AG08395 (cell line): Measurements from ENCODE around the gene CAB39.

Experiments used
- DNase-seq: peaks from one replicate; pipeline ENCODE4 v3.0.0; 2012; ENCODE audit warnings: mixed read lengths, low spot score

Gene CAB39

DNA sequence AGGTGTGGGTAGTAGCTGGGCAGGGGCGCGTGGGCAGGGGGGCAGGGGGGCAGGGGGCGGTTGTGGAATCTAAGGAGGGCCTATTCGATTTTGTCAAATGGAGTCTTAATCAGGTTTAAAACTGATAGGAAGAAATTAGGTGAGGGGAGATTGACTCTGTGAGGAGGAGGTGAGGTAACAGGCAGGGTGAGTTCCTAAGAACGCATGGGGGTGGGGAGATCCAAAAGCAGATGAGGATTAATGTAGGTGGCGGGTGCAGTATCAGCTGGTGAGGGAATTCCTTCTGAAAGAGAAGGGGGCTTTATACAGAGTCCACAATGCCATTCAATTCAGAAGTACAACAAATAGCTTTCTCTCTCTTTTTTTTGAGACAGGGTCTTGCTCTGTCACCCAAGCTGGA, 72.7 kb downstream of the CAB39 start:
- DNase-seq, result no peak

DNA sequence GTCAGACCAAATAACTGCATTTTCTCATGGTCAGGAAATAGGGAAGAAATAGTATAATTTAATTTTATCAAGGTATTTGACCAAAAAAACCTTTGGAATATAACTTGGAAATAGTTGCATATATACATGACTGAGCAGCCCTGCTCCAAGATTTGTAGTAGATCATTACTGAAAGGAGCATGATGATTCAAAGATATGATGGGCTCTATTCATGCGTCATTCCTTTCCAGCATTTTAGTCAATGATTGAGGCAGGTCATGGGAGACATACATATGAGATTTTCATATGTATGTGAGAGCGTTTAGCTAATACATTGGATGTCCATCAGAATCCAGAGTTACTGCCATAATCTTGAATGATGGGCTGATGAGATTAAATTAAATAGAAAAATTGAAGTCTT, 74.5 kb downstream of the CAB39 start:
- no peak for DNase-seq

DNA sequence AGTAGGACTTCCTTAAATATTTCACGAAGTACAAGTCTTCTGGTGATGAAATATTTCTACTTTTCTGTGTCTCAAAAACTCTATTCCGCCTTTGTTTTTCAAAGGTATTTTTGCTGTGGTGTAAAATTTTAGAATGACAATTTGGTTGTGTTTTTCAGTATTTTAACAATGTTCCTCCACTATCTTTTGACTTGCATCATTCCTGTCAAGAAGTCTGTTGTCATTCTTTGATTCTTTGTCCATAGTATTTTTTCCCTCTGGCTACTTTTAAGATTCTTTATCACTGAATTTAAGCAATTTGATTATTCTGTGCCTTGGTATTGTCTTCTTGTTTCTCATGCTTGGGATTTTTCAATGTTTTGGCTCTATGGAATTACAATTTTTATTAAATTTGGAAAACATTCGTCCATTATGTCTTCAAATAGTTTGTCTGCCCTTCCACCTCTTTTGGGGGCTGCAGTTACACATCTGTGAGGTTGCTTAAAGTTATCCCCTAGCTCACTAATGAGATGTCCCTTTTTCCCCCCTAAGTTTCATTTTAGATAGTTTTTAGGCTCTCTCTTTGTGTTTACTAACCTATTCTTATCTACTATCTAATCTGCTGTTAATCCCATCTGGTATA, 76.0 kb downstream of the CAB39 start:
- DNase-seq, result no peak

DNA sequence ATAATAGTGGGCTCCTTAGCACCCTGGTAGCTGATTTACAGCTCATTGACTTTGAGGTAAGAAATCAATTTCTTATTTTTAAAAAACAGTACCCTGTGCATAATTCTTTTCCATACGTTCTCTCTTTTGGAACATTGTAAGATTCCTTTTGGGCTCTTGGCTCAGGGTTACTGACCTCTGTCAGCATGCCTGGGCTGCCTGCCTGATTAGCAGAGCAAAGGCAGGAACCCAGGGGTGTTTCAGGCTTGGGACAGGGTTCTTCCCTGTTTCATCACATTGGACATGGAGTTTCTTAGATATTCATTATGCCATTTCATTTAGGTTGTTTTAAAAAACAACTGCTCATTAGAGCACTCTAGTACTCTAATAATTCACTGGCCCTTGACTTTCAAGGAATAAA, 78.3 kb downstream of the CAB39 start:
- no peak for DNase-seq

DNA sequence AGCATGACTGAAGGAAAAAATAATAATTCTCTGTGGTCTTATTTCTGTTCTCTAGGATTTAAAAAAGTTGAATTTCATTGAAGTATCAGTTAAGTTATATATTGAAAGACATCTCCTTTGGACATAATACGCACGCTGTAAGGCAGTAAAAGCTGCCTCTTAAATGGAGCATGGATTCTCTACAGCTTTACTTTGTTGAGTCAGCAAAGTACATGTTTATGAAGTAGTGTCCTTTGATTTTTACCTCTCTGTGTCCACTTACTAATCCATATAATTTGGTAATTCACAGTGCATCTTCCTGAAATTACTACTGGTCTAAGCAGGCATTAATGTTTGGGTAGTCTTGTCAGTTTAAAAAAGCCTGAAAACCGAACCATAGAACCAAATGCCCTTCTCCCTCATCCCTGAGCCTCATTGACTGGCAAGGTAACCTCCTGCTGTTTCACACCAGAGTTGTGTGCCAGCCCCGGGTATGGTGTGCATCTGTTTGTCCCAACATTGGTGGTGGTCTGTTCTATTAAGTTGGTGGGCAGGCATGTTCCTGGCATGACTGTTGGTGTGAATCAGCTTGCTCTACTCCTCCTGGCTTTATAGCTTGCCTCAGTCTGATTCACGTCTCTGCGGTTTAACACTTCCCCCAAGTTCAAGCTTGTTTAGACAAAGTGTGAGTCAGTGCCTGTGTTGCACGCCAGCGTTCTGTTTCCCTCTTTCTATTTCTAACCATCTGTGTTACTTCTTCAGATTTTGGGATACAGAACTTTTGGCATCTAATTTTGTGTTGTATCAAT, 81.1 kb downstream of the CAB39 start:
- peak; percentile 93 for DNase-seq

DNA sequence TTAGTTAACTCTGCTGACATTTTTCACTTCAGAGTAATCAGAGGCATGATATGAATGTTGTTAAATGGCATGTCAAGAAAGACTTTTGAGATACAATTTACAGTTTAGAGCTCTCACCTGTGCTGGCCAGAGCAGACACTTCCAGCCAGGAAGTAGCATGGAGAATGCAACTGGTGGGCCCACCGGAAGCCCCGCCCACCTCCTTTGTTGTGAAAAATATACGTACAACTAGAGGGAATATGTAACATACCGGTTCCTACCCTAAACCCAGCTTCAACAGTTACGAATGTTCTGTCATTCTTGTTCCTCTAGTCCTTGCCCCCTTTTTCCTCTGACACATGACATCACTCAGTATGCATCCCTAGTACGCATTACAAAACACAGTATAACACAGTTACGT, 81.9 kb downstream of the CAB39 start:
- DNase-seq, result no peak

DNA sequence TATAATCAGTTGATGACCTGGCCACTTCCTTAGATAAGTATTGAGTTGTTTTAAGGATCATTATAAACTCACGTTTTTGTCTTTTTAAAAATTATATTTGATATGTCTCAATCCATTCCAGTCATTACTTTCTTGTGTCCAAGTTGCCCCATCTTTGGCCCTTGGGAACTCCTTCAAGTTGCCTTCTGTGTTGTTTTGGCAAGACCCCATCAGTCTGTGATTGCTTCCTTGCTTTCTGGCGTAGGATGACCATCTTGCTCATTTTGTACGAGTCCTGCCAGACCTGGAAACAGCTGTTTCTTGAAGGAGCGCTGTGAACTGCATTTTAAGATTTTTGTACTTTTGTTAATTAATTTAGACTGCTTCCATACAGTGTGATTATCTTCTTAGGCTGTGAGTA, 83.2 kb downstream of the CAB39 start:
- DNase-seq, result no peak

DNA sequence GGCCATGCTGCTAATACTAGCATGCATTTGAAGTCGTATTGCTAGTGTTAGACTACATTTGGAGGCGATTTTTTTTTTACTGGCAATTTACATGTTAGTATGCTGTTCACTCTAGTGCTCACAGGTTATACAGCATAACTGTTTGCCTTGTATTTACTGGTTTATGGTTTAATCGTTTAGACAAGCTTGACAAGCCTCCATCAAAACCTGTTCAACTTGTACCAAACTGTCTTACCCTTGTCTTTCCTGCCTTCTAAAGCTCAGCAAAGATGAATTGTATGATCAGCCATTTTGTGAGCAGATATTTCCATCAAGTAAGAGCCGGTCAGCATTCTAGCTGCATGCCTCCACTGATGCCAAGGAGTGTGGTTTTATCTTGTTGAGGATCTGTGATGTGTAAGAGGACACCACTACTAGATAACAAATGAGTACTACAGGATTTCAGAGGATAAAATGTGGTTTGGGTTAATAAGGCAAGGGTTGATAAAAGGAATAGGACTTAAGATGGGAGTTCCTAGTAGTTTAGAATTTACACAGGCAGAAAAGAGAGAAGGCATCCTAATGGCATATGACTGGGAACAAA, 83.7 kb downstream of the CAB39 start:
- DNase-seq, result peak; percentile 60

DNA sequence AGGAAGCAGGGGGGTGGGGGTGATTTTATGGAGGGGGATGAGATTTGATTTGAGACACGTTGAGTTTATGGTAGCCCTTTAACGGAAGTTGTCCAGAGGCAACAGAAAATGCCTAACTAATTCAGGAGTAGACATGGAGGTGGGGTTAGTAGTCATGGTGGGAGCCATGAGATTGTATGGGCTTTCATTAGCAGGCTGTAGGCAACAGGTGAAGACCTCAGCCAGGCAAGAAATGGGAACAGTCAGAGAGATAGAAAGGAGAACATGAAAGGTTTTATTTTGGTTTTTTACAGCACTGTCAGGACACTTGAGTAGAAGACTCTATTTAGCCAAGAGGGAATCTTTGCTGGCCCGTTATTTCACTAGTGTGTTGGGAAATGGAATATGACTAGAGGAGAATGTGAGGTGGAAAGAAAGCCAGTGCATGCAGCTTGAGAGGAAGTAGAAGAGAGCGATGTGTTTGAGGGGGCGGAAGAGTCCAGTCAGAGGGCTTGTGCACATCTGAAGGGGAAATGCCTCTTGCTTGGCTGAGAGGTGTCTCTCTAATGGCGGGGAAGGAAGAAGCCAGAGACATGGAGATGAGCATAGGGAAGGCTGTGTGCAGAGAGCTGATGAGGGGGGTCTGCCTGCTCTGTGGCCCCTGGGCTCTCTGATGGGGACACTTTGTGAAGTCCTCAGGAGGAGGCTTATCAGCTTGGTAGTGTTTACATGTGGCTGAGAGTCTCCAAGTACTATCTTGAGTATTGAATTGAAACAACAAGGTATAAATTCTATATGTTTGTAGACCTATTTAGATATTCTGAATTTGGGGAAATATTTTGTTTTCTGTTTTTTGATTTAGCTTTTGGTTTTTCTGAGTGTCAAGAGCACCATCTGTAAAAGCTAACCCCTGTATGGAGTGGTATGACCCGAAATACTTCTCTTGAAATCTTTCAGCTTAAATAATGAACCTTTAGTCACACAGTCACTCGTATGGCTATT, 85.2 kb downstream of the CAB39 start:
- no peak for DNase-seq

DNA sequence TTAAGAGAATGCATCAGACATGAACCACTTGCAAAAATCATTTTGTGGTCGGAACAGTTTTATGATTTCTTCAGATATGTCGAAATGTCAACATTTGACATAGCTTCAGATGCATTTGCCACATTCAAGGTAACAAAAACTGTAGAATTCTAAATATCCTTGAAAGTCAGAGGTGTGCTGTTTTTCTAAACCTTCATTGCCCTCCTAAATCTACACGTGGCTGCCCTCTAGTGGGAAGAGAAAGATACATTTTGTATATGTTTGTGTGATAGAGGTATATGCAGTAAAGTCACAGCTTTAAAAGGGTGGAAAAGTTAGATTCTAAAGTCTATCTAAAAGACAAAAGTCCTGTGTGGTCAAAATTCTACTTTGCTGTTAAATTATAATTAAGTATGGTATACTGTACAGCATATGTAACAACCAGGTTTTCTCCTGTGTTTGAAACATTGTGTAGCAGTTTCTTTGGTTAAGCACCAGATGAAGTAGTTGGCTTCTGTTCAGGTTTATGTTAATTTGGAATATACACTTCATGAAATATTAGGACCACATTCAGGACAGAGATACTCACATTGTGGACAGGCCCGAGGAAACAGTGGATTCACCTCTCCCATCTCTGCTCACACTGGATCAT, 86.2 kb downstream of the CAB39 start:
- peak; percentile 50 for DNase-seq

DNA sequence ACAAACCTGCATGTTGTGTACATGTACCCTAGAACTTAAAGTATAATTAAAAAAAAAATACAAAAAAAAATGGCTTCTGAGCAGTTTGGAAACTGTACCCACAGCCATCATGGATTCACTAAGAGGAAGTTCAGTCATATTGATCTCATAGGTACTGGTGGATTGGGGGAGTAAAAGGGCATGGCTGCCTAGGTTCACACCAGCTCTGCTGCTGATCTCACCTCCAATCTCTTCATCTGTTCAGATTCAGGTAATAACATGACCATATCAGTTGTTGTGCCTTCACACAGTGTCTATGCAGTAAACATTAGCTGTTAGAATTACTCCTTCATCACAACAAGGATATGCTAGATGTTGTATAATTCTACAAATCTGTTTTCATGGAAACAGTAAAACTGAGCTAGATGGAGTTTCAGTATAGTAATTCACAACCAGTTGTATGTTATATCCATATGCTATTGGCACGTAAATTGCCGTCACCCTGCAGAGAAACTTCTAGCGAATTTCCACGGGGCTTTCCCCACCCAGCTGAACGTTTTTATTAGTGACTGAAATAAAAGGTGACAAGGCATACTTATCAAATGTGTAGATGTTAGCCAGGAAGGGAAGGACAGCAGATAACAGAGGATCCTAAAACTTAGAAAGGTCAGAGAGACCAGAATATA, 92.8 kb downstream of the CAB39 start:
- no peak for DNase-seq

DNA sequence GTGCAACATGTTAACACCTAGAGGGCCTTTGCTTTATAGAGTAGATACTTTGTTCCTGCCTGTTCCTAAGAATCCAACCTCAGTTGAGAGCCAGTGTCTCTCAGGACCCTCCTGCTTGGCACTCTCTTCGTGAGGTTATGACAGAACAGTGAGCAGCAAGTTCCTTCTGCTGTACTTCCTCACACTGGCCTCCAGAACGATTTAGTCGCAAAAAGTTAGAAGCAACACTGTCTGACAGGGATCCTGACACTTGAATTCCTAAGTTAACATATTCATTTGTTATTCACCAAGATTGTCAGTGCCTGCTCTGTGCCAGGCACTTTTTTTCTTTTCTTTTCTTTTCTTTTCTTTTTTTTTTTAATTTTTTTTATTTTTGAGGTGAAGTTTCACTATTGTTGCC, 95.1 kb downstream of the CAB39 start:
- DNase-seq, result no peak

DNA sequence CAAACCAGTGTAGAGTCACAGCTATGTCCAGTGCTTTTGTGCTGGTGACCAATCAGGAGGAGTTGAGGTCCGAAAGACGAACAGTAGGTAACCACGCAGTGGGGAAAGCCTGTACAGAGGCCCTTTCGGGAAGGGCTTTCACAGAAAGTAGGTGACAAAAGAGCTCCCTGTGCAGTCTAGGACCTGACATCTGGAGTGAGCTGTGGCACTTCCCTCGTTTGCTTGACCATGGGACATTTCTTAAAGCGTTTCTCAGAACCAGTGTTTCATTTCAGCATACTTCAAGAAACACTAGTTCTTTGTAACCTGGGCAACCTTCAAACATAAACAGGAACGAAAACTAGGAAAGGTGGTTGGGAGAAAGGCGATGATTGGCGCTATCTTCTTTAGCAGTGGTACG, 96.4 kb downstream of the CAB39 start:
- no peak for DNase-seq

DNA sequence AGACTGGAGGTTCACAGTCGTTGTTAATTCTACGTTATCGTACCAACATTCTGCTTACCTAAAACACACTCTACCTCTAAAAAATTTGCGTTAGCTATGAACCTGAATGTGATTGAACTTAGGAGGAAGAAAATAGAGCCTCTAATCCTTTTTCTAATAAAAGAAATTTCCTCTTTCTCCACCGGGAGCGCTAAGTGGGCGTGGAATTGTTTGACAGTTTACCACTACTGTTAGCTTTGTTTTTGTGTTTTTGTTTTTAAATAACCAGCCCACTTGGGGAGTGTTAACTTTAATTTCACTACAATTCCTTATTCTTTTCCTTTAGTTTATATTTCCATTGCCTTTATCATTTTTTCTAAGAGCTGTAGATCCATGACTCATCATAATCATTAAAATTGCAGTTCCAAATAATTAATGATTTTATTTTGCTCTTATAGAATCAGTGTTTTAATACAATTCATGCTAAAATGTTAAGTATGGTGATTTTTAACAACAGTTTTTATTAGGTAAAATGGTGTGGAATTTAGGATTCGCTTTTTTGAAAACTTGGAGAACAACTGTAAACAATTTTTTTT, 97.1 kb downstream of the CAB39 start:
- no peak for DNase-seq

DNA sequence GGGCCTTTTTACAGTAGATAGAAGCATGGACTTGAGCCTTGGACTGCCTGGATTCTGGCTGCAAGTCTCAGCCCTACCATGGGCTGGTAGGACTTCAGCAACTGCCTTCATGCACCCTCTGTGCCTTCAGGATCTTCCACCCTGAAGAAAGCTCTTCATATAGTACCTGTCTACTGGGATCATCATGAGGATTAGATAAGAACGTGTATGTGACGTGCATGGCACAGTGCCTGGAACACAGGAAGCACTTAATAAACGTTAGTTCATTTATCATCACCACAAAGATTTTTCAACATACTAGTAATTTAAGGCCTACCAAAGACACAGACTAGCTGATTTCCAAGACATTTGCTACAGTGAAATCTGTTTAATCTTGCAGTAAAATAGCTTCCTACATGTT, 98.9 kb downstream of the CAB39 start:
- DNase-seq, result no peak

DNA sequence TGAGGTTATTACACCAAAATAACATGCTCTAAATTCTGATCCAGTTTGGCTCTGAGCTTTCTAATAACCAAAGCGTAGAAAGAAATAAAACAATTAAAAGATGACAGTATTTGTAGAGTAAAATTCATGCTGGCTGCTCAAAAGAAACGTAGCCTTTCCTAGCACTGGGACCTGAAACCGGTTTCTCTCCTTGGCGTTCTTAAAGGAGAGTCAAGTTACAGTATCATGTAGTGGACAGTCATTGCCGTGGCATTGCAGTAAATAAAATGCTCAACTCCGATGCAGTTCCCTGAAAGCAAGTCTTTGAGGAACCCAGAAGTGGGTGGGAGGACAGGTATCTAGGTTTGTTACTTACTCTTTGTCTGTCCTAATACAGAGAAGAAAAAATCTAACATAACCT, 99.4 kb downstream of the CAB39 start:
- no peak for DNase-seq

DNA sequence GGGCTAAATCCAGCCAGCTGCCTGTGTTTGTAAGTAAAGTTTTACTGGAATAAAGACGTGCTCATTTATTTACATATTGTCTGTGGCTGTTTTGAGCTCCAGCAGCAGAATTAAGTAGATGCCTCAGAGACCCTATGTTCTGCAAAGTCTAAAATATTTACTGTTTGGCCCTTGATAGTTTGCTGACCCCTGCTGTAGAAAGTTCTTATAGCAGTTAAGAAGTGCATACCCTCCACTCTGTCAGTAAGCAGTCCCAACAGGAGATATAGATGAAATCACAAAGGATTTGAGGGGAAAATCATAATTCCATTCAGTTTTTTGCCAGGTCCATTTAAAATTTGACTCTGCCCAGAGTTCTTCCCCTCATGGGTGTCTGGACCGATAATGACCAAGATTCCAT, 102.0 kb downstream of the CAB39 start:
- DNase-seq, result peak; percentile 46

DNA sequence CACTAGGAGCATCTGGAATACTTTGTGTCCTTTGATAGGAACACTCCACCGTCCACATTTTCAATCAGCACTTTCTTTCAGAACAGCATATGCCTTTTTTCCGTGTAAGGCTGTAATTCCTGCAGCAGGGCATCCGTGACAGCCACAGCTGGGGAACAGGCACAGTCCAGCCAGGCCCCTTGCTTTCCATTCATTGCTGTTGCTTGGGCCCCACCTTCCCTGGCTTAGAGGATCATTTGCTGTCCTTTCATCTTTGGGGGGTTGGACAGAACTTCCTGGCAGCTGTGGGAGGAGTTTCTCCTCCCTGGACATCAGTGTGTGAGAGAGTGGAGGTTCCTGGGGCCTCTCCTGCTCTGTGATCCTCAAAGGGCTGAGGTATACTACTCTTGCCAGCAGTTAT, 102.4 kb downstream of the CAB39 start:
- DNase-seq, result no peak

DNA sequence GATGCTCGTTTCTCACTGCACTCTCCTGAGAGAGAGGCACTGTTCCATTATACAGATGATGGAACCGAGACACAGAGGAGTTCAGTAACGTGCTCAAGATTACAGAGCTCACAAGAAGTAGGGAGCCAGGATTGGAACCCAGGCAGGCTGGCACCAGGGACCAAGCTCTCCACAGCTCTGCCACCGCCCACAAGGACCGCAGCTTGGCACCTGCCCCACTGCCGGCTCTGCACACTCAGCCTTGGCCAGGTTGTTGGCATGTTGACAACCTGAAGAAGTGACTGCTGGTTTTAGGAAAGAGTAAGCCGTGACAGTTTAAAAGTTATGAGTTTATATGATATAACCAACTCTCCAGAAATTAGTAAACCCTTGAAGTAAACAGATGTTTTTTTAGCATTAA, 104.1 kb downstream of the CAB39 start:
- DNase-seq, result no peak

DNA sequence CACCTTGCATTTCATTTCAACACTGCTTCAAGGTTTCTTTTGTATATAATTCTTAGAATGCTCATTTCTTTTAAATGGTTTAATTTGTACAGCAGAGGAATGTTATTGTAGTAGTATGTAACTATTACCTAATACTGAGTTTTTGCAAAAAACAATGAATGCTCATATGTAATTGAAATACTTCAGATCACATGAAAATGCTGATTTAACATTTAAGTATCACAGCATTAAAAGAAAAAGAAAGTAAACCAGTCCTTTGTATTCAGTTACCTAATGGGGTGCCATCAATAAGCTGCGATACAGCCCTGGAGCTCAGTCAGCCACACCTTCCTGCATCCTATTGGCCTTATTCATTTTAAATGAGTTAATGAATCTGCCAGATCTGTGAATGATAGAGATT, 106.8 kb downstream of the CAB39 start:
- no peak for DNase-seq
